HG03378 (cell line): Measurements from ENCODE around the gene GGTLC2.

ENCODE experiments used
- ATAC-seq: cut with Tn5 transposase; IDR thresholded peaks from one replicate; pipeline ENCODE4 v1.9.1; 2021; ENCODE audit warnings: mild to moderate bottlenecking, moderate library complexity; ENCODE audit not compliant: unreplicated experiment

GGTLC2 gene

DNA sequence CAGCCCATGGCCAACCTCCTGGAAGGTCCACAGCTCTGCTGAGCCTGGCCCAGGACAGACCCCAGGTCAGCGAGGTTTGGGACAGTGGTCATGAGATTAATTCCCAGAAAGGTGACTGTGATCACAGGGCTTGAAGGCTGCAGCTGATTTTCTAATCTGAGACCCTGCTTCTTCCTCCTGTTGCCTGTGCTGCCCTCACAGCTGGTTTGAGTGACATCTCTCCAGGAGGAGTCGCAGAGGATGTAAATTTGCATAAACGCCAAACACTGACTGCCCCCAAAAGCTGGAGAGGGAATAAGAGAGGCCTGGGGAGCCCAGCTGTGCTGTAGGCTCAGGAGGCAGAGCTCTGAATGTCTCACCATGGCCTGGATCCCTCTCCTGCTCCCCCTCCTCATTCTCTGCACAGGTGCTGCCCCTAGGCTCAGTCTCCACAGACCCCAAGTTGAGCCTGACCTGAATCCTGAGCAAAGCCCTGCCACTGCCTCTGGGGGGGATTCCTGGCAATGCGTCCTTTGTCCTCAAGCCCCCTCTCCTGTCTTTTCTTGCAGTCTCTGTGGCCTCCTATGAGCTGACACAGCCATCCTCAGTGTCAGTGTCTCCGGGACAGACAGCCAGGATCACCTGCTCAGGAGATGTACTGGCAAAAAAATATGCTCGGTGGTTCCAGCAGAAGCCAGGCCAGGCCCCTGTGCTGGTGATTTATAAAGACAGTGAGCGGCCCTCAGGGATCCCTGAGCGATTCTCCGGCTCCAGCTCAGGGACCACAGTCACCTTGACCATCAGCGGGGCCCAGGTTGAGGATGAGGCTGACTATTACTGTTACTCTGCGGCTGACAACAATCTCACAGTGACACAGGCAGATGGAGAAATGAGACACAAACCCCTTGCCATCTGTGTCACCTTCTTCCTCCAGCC is 23.8 kb downstream of the GGTLC2 start:
- ATAC-seq: no peak

GRCh38 chr22:22669093-22669492 is 24.7 kb downstream of the GGTLC2 start:
- ATAC-seq: no peak

- ATAC-seq: no peak
Observed at GRCh38 chr22:22670076-22670795, 25.8 kb downstream of the GGTLC2 start.

- ATAC-seq: no peak
Observed at GRCh38 chr22:22671506-22671905, 27.1 kb downstream of the GGTLC2 start.

- ATAC-seq: no peak
Observed at GRCh38 chr22:22673099-22673498, 28.7 kb downstream of the GGTLC2 start.

- no peak for ATAC-seq
Observed at GRCh38 chr22:22673628-22674027, 29.2 kb downstream of the GGTLC2 start.

DNA sequence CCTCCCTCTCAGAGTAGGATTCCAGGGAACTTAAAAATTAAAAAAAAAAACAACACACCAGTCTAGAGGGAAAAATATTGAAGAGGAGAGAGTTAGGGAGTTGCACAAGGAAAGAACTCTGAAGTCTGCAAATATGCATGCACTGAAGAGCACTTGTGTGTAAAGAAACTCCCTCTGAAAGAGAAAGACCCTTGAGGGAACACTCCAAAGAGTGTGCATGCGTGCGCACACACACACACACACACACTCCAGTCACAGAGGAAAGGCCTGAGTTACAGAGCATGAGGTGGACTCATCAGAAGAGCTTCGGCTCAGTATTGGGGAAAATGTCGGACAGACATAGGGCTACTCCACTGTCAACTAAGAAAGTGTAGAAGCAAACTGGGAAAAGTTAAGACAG is 30.1 kb downstream of the GGTLC2 start:
- ATAC-seq: no peak

- no peak for ATAC-seq
Observed at GRCh38 chr22:22678970-22679369, 34.6 kb downstream of the GGTLC2 start.

DNA sequence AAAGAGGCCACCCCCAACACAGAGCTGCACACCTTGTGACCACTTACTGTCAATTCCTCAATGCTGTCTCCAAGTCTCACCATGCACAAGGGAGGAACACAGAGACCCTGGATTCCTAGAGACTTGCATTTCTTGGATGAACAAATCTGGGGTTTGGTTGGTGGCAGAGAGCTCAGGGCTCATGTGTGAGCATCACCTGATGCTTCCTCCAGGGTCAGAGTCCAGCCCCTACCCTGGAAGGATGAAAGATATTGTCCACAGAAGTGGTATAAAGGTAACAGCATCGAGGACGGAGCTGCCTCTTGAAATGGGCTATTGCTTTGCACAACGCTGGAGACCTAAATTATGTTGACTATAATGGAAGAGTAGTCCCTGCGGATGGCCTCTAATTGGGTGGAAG is 36.0 kb downstream of the GGTLC2 start:
- no peak for ATAC-seq

- no peak for ATAC-seq
Observed at GRCh38 chr22:22681221-22681739, 36.9 kb downstream of the GGTLC2 start.

DNA sequence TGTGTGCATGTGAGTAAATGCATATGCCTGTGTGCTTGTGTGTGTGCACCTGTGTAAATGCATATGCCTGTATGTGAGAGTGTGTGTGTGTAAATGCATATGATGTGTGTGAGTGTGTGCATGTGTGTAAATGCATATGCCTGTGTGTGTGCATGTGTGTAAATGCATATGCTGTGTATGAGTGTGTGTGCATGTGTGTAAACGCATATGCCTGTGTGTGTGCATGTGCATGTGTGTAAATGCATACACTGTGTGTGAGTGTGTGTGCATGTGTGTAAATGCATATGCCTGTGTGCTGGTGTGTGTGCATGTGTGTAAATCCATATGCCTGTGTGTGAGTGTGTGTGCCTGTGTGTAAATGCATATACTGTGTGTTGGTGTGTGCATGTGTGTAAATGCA is 37.8 kb downstream of the GGTLC2 start:
- ATAC-seq: no peak

- ATAC-seq: no peak
Observed at GRCh38 chr22:22682807-22683667, 38.6 kb downstream of the GGTLC2 start.

DNA sequence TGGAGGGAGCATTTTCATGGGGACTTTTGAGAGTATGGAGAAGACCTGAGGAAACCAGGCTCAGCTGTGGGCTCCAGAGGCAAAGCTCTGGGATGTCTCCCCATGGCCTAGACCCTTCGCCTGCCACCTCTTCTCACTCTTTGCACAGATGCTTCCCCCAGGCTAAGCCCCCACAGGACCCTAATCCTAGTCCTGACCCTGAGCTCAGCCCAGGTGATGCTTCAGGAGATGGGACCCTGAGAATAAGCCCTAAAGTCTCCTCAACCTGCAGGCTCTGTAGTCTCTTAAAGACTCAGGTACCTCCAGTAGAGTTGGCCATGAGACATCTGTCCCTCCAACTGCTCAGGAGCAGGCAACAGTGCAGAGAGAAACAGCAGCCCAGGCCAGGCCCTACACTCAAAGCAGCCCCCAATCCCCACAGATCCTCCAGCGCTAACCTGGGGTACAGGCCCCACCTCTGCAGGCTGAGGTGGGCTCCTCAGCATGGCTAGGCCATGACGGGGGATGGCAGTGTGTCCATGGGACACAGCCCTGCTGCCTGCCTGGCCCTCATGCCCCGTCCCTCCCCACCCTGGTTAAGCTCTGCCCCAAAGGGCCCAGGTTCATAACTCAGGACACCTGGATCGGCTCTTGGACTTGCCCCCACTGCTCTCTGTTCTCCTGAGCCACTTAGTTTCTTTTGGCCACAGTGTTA is 39.4 kb downstream of the GGTLC2 start:
- ATAC-seq: no peak

DNA sequence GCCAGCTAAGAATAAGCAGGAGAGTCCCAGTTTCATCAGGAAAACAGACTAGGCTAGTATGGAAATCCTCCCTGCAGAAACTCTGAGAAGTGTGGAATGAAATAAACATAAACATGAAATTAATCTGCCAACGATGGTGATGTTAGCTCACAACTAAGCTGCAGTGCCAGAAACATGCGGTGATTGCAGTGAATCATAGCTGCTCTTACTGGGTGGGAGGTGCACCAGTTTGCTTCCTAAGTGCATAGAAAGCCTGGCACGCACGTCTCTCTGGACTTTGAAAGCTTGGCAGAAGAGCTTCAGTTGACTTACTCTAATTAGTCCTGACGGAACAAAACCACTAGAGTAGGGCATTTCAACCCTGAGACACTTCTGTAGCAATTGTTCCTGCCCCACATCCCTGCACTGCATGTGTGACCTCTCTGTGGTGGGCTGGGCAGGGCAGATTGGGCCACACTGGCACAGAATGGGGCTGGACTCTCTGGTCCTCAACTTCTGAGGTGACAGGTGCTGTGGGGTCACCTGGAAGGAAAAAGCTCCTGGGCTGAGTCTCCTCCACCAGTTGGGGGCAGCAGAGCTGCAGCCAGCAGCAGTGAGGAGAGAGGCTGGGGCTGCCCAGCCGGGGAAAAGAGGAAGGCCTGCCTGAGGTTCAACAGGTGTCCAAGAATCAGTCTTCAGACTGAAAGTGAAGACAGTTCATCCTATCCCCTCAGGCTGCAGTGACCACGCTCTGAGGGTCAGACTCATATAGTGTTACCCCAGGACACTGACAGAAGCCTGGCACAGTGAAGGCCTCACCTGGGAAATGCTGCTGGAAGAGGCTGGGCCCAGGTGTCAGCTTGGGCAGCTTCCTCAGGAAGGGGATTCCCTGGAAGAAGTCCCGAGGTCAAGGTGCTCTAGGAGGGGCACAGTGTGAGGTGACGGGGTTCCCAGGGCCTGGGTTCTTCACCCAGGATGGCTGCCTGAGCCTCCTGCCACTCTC is 40.5 kb downstream of the GGTLC2 start:
- no peak for ATAC-seq

DNA sequence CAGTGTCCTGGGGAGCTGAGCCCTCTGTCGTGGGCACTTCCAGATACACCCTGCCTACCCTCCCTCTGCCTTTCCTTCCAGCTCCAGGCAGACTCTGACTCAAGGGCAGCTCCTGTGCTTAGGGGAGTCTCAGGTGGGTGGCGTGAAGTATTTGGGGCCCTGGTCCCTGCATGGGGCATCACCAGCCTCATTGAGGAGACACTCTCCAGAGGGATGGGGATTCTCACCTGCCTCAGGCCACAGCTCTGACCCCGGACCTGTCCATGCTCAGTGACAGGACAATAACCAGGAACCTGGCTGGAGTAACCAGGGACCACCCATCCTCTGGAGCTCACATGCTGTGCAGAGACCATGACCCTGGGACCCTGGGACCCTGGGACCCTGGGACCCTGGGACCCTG is 41.2 kb downstream of the GGTLC2 start:
- ATAC-seq: no peak

DNA sequence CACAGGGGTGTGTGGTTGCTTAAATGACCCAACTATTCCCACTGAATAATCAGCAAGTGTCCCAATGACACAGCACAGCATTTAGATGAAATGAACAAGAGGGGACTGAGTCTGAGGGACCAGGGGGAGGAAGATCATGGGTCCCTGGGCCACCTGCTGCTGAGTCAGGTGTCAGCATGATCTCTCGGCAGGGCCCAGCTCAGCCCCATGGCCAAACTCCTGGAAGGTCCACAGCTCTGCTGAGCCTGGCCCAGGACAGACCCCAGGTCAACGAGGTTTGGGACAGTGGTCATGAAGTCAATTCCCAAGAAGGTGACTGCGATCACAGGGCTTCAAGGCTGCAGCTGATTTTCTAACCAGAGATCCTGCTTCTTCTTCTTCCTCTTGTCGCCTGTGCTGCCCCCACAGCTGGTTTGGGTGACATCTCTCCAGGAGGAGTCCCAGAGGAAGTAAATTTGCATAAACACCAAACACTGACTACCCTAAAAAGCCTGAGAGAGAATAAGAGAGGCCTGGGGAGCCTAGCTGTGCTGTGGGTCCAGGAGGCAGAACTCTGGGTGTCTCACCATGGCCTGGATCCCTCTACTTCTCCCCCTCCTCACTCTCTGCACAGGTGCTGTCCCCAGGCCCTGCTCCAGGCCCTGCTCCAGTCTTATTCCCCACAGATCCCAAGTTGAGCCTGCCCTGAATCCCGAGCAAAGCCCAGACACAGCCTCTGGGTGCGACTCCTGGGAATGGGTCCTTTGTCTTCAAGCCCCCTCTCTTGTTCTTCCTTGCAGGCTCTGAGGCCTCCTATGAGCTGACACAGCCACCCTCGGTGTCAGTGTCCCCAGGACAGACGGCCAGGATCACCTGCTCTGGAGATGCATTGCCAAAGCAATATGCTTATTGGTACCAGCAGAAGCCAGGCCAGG is 42.0 kb downstream of the GGTLC2 start:
- peak; percentile 50 for ATAC-seq

DNA sequence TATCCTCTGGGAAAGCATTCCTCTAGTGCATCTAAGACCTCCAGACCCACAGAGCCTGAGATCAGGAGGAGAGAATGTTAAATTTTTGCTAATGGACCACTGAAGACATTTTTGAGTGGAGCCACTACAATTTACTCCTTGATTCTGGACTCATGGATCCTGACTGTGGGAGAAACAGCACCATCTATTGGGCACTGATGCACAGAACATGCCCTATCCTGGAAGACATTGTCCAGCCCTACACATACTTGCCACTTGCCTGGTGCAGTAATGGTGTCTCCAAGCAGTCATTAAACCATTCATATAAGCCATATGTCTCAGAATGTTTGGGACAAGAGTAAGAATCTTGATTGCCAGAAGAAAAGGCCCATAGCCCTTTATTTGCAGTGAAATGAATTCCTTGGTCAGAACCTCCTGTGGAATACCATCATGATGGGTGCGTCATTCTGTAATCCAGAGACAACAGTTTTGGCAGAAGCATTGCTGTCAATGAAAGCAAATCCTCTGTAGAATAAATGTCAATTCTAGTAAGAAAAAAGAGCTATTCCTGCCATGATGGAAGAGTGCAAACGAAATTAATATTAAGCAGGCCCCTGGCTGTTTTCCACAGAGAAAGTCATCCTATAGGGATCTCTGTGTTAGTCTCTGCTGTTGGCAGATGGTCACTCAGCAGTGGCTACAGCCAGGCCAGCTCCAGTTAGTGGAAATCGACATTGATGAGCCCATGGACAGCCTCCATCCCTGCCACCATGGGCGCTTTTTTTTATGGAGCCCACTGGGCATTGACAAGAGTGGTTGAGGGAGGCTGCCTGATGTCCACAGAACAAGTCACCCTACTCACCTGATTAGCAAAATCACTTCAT is 43.5 kb downstream of the GGTLC2 start:
- no peak for ATAC-seq
